ENCODE results near the gene POLA2.

POLA2 gene

DNA sequence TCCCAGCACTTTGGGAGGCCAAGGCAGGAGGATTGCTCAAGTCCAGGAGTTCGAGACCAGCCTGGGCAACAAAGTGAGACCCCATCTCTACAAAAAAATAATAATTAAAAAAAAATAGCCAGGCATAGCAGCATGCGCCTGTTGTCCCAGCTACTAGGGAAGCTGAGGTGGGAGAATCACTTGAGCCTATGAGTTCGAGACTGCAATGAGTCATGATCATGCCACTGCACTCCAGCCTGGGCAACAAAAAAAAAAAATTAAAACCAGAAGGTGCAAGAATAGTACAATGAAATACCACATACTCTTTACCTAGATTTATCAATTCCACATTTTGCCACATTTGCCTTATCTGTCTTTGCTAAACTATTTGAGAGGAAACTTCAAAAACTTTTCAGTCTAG lies 80.1 kb downstream of the POLA2 start:
- no peak for DNase-seq

Data from activated CD8-positive, alpha-beta memory T cell treated with anti-CD3 and anti-CD28 coated beads, Interleukin-2, amount 50 U/mL, for 48 hours (primary cell).